ENCODE measurements around the gene GATA2.

DNA sequence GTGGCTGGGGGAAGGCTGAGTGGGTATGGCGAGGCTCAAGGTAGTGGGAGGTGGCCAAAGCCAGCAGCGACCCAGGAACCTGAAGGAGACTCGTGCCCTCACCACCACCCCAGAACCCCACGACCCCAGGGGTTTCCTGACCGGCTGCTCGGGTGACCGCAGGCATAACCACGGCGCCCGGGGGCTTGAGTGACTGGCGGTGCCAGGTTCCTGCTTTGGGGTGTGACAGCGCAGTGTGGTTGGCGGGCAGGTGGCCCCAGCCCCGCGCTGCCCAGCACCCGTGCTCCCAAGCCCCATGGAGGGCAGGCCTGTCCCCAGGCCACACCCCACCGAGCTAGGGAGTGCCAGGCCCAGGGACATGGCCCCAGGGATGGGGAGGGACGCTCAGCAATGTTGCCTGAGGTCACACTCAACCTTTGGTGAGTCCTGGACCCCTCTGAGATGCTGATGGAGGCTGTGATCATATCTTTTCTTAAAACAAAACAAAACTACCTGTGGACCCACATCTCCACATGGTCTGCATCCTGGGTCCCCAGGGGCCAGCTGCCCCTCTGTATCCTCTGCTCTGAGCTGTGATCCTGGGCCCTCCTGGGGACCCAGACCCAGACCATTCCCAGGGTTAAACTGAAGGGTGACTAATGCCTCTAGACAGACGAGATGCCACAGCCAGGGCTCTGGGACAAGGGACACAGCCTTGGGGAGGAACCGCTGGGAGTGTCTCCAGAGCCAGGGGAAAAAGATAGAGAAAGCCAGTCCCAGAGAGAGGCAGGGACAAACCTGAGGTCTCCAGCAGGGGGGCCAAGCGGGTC is 39.3 kb downstream of the GATA2 start:
- TF ChIP-seq RAD21 (CRISPR knock-in tag; IDR thresholded peaks at IDR 0.05) (no peak), GABPA (IDR thresholded peaks at IDR 0.05; ENCODE audit: low read depth, low read length) (no peak), GABPA (CRISPR knock-in tag; IDR thresholded peaks at IDR 0.05; ENCODE audit: low read depth) (no peak), RBM22 (optimal IDR thresholded peaks at IDR 0.05; ENCODE audit: low read length) (no peak), HMG20B (CRISPR knock-in tag; conservative IDR thresholded peaks at IDR 0.05) (no peak), ZSCAN21 (CRISPR knock-in tag; IDR thresholded peaks at IDR 0.05; ENCODE audit: borderline replicate concordance) (no peak), SCMH1 (CRISPR knock-in tag; IDR thresholded peaks at IDR 0.05; ENCODE audit: borderline replicate concordance) (no peak), ZSCAN25 (CRISPR knock-in tag; IDR thresholded peaks at IDR 0.05) (no peak)
- TF ChIP-seq, protein P1, sequence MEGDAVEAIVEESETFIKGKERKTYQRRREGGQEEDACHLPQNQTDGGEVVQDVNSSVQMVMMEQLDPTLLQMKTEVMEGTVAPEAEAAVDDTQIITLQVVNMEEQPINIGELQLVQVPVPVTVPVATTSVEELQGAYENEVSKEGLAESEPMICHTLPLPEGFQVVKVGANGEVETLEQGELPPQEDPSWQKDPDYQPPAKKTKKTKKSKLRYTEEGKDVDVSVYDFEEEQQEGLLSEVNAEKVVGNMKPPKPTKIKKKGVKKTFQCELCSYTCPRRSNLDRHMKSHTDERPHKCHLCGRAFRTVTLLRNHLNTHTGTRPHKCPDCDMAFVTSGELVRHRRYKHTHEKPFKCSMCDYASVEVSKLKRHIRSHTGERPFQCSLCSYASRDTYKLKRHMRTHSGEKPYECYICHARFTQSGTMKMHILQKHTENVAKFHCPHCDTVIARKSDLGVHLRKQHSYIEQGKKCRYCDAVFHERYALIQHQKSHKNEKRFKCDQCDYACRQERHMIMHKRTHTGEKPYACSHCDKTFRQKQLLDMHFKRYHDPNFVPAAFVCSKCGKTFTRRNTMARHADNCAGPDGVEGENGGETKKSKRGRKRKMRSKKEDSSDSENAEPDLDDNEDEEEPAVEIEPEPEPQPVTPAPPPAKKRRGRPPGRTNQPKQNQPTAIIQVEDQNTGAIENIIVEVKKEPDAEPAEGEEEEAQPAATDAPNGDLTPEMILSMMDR (CRISPR knock-in tag; IDR thresholded peaks at IDR 0.05), result no peak
- TF ChIP-seq, protein P2, sequence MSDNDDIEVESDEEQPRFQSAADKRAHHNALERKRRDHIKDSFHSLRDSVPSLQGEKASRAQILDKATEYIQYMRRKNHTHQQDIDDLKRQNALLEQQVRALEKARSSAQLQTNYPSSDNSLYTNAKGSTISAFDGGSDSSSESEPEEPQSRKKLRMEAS (IDR thresholded peaks at IDR 0.05), result no peak
- TF ChIP-seq, protein P3, sequence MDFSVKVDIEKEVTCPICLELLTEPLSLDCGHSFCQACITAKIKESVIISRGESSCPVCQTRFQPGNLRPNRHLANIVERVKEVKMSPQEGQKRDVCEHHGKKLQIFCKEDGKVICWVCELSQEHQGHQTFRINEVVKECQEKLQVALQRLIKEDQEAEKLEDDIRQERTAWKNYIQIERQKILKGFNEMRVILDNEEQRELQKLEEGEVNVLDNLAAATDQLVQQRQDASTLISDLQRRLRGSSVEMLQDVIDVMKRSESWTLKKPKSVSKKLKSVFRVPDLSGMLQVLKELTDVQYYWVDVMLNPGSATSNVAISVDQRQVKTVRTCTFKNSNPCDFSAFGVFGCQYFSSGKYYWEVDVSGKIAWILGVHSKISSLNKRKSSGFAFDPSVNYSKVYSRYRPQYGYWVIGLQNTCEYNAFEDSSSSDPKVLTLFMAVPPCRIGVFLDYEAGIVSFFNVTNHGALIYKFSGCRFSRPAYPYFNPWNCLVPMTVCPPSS (IDR thresholded peaks at IDR 0.05), result no peak
- TF ChIP-seq, protein P4, sequence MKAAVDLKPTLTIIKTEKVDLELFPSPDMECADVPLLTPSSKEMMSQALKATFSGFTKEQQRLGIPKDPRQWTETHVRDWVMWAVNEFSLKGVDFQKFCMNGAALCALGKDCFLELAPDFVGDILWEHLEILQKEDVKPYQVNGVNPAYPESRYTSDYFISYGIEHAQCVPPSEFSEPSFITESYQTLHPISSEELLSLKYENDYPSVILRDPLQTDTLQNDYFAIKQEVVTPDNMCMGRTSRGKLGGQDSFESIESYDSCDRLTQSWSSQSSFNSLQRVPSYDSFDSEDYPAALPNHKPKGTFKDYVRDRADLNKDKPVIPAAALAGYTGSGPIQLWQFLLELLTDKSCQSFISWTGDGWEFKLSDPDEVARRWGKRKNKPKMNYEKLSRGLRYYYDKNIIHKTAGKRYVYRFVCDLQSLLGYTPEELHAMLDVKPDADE (CRISPR knock-in tag; IDR thresholded peaks at IDR 0.05), result no peak
- TF ChIP-seq, protein P5, sequence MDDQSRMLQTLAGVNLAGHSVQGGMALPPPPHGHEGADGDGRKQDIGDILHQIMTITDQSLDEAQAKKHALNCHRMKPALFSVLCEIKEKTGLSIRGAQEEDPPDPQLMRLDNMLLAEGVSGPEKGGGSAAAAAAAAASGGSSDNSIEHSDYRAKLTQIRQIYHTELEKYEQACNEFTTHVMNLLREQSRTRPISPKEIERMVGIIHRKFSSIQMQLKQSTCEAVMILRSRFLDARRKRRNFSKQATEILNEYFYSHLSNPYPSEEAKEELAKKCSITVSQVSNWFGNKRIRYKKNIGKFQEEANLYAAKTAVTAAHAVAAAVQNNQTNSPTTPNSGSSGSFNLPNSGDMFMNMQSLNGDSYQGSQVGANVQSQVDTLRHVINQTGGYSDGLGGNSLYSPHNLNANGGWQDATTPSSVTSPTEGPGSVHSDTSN (CRISPR knock-in tag; IDR thresholded peaks at IDR 0.05; ENCODE audit: borderline replicate concordance), result no peak
- TF ChIP-seq, protein P6, sequence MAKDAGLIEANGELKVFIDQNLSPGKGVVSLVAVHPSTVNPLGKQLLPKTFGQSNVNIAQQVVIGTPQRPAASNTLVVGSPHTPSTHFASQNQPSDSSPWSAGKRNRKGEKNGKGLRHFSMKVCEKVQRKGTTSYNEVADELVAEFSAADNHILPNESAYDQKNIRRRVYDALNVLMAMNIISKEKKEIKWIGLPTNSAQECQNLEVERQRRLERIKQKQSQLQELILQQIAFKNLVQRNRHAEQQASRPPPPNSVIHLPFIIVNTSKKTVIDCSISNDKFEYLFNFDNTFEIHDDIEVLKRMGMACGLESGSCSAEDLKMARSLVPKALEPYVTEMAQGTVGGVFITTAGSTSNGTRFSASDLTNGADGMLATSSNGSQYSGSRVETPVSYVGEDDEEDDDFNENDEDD (CRISPR knock-in tag; IDR thresholded peaks at IDR 0.05; ENCODE audit: borderline replicate concordance), result no peak
